ENCODE results near the gene GPR137B. TPM values are rescaled to one million over a fixed set of nuclear protein-coding genes. Genes with fewer than 3 reads are reported as not detected.
A peak's percentile ranks its signal among the peaks of the same experiment; 100 is the strongest.

The GPR137B gene, protein sequence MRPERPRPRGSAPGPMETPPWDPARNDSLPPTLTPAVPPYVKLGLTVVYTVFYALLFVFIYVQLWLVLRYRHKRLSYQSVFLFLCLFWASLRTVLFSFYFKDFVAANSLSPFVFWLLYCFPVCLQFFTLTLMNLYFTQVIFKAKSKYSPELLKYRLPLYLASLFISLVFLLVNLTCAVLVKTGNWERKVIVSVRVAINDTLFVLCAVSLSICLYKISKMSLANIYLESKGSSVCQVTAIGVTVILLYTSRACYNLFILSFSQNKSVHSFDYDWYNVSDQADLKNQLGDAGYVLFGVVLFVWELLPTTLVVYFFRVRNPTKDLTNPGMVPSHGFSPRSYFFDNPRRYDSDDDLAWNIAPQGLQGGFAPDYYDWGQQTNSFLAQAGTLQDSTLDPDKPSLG
- 1 to 10 TPM; 3.8 to 6.8 TPM for total RNA-seq

DNA sequence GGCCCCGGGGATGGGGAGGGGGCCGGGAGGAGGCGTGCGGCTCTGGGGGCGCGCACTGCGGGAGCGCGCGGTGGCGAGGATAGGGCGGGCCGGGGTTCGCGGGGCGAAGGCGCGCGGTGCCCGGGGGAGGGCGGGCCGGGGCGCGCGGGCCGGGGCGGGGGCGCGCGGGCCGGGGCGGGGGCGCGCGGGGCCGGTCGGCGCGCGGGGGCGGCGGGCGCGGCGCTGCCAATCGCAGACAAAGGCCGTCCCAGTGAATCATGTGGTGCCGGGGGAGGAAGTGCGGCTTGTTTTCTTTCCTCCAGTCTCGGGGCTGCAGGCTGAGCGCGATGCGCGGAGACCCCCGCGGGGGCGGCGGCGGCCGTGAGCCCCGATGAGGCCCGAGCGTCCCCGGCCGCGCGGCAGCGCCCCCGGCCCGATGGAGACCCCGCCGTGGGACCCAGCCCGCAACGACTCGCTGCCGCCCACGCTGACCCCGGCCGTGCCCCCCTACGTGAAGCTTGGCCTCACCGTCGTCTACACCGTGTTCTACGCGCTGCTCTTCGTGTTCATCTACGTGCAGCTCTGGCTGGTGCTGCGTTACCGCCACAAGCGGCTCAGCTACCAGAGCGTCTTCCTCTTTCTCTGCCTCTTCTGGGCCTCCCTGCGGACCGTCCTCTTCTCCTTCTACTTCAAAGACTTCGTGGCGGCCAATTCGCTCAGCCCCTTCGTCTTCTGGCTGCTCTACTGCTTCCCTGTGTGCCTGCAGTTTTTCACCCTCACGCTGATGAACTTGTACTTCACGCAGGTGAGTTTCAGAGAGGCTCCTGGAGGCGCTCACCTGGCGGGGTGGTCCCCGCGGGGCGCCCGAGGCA is at the start of gene GPR137B:
GPR137B (plus strand) TSS at position 287 of the 851 bp plus-strand sequence; CDS start at position 371, 84 bp downstream.
- no peaks in the 10 kb centered on the region for H3K9me3 Mint-ChIP-seq
- DNase-seq (ENCODE audit: low spot score in 2 of 2), result peak; percentile 52 to 61
- peaks cover 6 to 17% of the 10 kb centered on the region in 2 donors for H3K36me3 Mint-ChIP-seq
- H3K27ac Mint-ChIP-seq, result peak within 1 kb of the TSS; percentile 79 to 95
- peak; percentile 77 to 82 for ATAC-seq

DNA sequence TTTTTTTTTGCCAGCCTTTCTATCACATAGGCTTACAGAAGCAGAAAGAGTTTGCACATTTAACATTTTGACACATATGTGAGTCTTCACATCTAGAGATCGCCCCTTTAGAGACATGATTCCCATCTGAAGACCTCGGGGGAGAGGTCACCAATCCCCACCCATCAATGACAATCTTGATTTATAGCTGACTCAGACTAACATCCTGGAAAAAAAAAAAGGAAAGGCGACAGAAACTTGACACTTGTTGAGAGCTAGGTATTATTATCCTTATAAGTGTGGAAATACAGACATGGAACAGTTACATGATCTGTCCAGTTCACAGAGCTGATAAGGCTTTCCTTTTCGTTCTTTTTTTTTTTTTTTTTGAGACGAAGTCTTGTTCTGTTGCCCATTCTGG is 49.4 kb upstream of the GPR137B start:
- peaks cover 8 to 12% of the 10 kb centered on the region in 2 donors for H3K9me3 Mint-ChIP-seq
- ATAC-seq (no peak), DNase-seq (ENCODE audit: low spot score in 2 of 2) (no peak)
- H3K27ac Mint-ChIP-seq, result no peak overlapping the region
- peaks cover 7 to 20% of the 10 kb centered on the region in 2 donors for H3K36me3 Mint-ChIP-seq

DNA sequence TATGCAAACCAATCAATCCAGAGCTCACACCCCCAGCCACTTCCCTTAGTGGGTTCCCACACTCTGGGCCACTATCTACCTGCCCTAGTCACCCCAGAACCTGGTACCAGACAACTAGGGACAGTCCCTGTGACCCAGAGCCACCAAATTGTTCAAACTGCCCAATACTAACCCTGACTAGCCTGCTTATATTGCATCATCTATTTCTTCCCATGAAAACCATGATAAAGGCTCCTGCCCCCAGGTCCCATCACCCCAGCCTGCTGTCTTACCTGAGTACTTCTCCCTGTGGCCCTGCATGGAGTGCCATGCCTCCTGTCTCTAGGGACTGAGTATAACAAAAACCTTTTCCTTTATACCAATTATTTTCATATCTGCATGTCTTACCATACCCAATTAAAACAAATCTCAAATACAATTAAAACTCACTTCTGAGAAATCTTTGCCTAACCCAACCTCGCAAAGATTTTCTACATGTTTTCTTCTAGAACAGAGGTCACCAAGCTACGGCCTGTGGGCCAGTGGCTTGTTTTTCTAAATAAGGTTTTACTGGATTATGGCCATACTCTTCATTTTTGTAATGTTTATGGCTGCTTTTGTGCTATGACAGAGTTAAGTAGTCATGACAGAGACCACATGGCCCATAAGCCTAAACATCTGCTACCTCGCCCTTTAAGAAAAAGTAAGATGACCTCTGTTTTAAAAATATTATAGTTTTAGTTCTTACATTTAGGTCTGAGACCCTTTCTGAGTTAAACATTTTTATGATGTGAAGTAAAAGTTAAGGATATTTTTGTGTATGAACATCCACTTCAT is 46.4 kb upstream of the GPR137B start:
- Mint-ChIP-seq H3K27ac (peak overlapping the region; percentile 26 to 84), H3K9me3 (peaks cover 8 to 12% of the 10 kb centered on the region in 2 donors), H3K36me3 (peaks cover 7 to 20% of the 10 kb centered on the region in 2 donors)
- DNase-seq (ENCODE audit: low spot score in 2 of 2), result no peak
- ATAC-seq, result no peak

DNA sequence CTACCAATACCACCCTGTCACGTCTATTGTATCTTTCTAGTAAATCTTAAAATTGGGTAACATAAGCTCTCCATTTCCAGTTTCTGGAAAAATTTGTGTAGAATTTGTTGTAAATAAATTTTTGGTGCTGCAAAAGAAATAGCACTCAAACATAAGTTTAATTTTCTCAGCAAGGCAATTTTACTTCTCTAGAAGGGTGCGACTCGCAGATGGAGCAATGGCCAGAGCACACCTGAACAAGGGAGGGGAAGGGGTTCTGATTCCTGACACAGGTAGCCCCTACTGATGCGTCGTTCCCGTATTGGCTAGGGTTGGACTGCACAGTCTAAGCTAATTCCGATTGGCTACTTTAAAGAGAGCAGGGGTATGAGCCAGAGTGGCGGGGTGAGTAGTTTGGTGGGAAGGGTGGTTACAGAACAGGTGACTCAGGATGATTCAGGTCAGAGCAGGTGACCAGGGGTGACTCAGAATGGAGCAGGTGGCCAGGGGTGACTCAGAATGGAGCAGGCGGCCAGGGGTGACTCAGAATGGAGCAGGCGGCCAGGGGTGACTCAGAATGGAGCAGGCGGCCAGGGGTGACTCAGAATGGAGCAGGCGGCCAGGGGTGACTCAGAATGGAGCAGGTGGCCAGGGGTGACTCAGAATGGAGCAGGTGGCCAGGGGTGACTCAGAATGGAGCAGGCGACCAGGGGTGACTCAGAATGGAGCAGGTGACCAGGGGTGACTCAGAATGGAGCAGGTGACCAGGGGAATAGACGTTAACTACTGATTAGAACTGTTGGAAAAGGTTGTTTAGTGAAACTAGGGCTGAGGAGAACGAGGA is 45.5 kb upstream of the GPR137B start:
- H3K9me3 Mint-ChIP-seq, result peaks cover 8 to 12% of the 10 kb centered on the region in 2 donors
- H3K36me3 Mint-ChIP-seq, result peaks cover 7 to 20% of the 10 kb centered on the region in 2 donors
- peak overlapping the region; percentile 84 to 99 for H3K27ac Mint-ChIP-seq
- ATAC-seq, result peak; percentile 84 to 89
- peak; percentile 78 to 87 for DNase-seq (ENCODE audit: low spot score in 2 of 2)

DNA sequence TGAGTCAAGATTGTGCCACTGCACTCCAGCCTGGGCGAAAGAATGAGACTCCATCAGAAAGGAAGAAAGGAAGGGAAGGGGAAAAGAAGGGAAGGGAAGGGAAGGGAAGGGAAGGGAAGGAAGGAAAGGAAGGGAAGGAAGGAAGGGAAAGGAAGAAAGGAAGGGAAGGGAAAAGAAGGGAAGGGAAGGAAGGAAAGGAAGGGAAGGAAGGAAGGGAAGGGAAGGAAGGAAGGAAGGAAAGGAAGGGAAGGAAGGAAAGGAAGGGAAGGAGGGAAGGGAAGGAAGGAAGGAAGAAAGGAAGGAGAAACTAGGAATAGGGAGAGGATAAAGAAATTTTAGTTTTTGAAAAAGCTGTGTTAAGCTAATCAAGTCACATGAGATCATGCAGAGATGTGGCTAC is 44.1 kb upstream of the GPR137B start:
- H3K9me3 Mint-ChIP-seq, result peaks cover 8 to 12% of the 10 kb centered on the region in 2 donors
- no peak overlapping the region for H3K27ac Mint-ChIP-seq
- peaks cover 7 to 20% of the 10 kb centered on the region in 2 donors for H3K36me3 Mint-ChIP-seq
- ATAC-seq (no peak), DNase-seq (ENCODE audit: low spot score in 2 of 2) (no peak)

DNA sequence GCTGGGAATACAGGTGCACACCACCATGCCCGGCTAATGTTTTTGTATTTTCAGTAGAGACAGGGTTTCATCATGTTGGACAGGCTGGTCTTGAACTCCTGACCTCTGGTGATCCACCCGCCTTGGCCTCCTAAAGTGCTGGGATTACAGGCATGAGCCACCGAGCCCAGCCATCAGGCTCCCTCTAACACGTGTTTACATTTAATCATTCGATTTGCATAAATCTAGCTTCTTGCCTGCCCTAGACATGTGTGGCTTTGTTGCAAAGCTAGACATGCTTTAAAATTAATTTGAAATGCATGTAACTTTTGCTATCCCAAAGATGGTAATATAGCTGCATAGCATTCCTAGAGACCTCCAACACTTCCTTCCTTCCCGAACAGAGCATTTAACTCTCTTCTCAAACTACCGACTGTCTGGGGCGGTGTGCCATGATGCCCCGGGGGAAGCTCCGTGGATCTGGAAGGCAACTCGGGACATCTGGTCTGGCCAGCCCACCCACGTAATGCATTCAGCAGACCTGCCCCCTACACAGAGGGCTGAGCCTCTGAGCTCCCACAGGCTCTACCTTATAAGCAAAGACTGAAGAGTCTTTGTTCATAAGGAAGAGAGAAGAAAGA is 42.9 kb upstream of the GPR137B start:
- no peak for DNase-seq (ENCODE audit: low spot score in 2 of 2)
- no peak for ATAC-seq
- Mint-ChIP-seq H3K9me3 (peaks cover 8 to 12% of the 10 kb centered on the region in 2 donors), H3K36me3 (peaks cover 7 to 20% of the 10 kb centered on the region in 2 donors), H3K27ac (no peak overlapping the region)

DNA sequence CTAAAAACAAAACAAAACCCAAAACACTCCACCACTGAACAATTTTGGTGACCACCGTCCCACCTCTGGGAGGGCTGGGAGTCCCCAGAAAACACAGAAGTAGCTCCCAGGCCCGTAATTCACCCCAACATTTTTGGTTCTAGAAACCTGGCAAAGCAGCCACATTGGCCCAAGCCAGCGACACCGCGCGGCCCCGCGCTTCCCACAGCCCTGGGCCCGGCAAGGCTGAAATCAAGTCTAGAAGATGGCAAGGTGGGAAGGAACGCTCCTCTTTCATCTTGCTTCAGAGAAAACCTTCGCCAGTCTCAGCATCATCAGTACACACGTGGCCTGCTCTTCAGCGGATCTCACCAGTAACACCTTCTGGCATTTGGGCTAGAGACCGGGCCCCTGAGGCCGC is 41.5 kb upstream of the GPR137B start:
- no peak for ATAC-seq
- Mint-ChIP-seq H3K27ac (no peak overlapping the region), H3K36me3 (peaks cover under 1 to 14% of the 10 kb centered on the region in 2 donors), H3K9me3 (peaks cover 8 to 10% of the 10 kb centered on the region in 2 donors)
- no peak for DNase-seq (ENCODE audit: low spot score in 2 of 2)

DNA sequence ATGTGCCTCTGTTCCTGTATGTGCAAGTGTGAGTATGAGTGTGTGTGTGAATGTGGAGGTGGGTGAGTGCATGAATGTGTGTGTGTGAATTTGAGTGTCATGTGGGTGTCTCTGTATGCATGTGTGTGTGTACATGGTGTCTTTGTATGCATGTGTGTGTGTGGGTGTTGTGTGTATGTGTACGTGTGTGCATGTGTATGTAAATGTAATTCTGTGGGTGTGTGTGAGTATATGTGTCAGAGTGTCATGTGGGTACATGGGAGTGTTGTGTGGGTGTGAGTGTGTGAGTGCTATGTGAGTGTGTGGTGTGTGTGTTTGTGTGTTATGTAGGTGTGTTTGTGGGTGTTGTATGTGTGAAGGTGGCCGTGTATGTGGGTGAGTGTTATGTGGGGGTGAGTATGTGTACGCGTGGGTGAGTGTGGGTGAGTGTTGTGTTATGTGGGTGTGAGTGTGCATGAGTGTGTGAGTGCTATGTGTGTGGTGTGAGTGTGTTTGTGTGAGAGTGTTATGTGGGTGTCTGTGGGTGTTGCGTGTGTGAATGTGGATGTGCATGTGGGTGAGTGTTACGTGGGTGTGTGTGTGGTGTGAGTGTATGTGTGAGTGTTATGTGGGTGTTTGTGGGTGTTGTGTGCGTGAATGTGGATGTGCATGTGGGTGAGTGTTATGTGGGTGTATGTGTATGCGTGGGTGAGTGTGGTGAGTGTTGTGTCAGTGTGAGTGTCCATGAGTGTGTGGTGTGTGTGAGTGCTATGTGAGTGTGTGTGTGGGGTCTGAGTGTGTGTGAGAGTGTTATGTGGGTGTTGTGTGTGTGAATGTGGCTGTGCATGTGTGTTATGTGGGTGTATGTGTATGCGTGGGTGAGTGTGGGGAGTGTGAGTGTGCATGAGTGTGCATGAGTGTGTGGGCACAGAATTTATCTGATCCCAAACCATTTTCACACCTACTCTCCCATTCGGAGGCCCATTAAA is 40.8 kb upstream of the GPR137B start:
- Mint-ChIP-seq H3K9me3 (peaks cover 7 to 8% of the 10 kb centered on the region in 2 donors), H3K27ac (no peak overlapping the region), H3K36me3 (peaks cover 0 to 11% of the 10 kb centered on the region in 2 donors)
- DNase-seq (ENCODE audit: low spot score in 2 of 2) (no peak), ATAC-seq (no peak)

DNA sequence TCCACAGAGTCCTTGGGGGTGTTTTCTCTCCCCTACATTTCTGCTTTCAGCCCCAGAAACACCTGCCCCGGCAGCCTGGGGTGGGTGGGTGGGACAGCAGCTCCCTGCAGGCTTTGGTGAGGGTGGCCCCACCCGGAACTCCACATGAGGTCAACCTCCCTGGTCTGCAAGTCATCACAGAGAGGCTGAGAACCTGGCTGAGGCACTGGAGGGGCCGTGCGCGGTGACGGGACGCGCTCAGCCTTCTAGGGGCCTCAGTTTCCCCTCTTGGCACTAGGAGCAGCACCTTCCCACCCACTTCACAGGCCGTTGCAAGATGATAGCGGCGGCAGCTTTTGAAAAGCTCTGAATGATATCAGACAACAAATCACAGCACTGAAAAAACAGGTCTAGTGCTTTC is 39.7 kb upstream of the GPR137B start:
- Mint-ChIP-seq H3K36me3 (no peaks in the 10 kb centered on the region), H3K27ac (no peak overlapping the region), H3K9me3 (peaks cover 0 to 2% of the 10 kb centered on the region in 2 donors)
- ATAC-seq (no peak), DNase-seq (ENCODE audit: low spot score in 2 of 2) (no peak)

DNA sequence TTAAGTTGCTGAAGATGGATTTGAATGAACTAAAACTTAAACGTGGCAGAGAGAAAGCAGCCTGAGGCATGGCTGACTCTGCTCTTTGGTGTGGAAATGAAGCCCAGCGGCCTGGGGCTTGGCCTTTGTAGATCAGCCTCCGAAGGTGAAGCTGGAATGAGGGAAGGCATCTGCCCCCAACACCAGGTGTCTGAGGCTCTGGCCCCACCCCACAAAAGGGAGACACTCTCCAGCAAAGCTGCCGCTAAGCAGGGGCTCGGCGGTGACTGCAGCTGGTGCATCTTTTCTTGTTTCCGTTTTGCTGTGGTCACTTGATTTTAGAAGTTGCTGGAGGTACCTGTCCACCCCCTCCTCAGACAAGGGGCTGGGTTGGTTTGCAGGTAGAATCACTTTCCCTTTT is 39.3 kb upstream of the GPR137B start:
- DNase-seq (ENCODE audit: low spot score in 2 of 2) (no peak), ATAC-seq (no peak)
- no peaks in the 10 kb centered on the region for H3K9me3 Mint-ChIP-seq
- H3K36me3 Mint-ChIP-seq, result no peaks in the 10 kb centered on the region
- H3K27ac Mint-ChIP-seq, result no peak overlapping the region

DNA sequence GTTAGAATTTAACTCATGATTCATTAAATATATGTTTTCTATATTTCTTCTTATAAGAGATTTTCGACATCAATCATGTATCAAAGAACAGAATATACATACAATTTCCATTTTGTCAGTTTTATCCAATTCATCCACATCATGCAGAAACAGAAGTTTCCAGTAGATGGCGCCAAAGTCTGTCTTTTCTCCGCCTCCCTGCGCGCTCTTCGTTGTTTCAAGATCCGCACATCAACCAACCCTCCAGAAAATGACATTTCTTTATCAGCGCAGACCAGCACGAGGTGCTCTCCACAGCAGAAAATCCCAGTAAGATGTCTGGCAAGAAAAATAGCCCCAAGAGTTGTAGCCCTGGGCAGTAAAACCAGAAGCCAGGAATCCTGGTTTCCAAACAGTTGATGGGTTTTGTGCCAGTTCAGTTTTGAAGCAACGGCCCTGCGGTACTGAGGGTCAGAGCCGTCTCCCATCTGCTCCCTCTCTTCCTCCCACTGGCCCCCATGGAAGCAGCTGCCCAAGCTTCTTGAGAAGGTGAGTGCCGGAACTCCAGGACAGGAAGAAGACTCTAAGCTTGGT is 38.6 kb upstream of the GPR137B start:
- DNase-seq (ENCODE audit: low spot score in 2 of 2) (peak in 1 of 2 donors; percentile 65), ATAC-seq (peak; percentile 45 to 62)
- Mint-ChIP-seq H3K27ac (no peak overlapping the region), H3K36me3 (no peaks in the 10 kb centered on the region), H3K9me3 (no peaks in the 10 kb centered on the region)

DNA sequence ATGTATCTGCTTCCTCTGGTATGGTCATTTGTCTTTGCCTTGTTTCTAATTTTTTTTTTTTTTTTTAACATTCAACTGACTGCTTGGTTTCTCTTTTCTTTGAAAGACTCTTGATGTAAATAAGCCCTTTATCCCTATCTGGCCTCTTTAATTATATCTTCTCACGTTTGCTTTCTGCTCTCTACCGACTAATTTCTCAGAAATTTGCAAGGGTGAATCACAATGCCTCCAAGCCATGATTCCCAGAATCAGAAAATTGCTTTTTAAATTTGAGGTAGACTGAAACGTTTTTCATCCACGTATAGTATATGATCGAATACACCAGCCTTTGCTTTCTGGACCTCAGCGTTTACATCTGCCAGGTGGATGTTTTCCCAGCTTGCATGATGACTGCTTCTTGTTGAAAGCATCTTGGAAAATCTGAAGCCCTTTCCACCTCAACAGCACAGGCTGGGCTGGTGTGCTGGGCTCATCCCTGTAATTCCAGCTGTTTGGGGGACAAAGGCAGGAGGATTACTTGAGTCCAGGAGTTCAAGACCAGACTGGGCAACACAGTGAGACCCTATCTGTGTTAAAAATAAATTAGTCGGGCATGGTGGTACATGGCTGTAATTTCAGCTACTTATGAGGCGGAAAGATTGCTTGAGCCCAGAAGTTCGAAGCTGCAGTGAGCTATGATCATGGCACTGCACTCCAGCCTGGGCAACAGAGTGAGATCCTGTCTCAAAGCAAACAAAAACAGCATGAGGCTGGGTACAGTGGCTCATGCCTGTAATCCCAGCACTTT is 35.0 kb upstream of the GPR137B start:
- ATAC-seq, result no peak
- Mint-ChIP-seq H3K36me3 (no peaks in the 10 kb centered on the region), H3K27ac (no peak overlapping the region), H3K9me3 (no peaks in the 10 kb centered on the region)
- no peak for DNase-seq (ENCODE audit: low spot score in 2 of 2)

DNA sequence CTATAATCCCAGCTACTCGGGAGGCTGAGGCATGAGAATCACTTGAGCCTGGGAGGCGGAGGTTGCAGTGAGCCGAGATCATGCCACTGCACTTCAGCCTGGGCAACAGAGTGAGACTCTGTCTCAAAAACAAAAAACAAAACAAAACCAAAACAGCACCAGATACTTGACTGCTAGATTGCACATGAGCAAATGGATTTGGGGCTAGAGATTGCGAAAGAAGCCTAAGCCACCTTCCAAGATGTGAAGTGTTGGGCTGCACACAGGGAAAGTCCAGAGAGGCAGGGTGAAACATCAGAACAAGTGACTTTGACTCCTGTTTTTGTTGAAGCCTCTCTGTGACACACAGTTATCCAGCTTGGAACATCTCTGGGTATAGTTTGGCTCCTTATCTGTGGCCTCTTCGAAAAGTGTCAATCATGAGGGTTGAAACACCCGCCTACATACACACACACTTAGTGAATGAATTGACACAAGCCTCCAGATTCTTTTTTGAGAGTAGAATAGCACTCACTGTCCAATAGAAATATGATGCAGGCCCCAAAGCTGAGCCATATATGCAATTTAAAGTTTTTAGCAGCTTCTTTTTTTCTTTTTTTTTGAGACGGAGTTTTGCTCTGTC is 34.2 kb upstream of the GPR137B start:
- H3K36me3 Mint-ChIP-seq, result no peaks in the 10 kb centered on the region
- no peaks in the 10 kb centered on the region for H3K9me3 Mint-ChIP-seq
- ATAC-seq (no peak), DNase-seq (ENCODE audit: low spot score in 2 of 2) (no peak)
- H3K27ac Mint-ChIP-seq, result no peak overlapping the region

All from activated naive CD4-positive, alpha-beta T cell treated with anti-CD3 and anti-CD28 coated beads, Interleukin-2, amount 50 U/mL, for 72 hours (primary cell).